Tibial artery (tissue), 4 donors: ENCODE results near the gene PAK4.

Source experiments
- DNase-seq, 2 donors: peaks; one replicate each; pipeline ENCODE4 v3.0.0-alpha.2; 2019
- H3K27ac ChIP-seq, 2 donors: fragments of 200-600 bp; sonication (generic) in 1 of 2; 1 replicate in 1 of 2; 2 replicates in 1 of 2; pipeline ENCODE4 v1.5.1; 2018 to 2019; ENCODE audit warnings: mild to moderate bottlenecking in 1 of 2
- H3K27me3 ChIP-seq, 2 donors: fragments of 200-600 bp; sonication (generic) in 1 of 2; one replicate each; pipeline versions ENCODE4 v1.5.1 to v1.6.0; 2016 to 2019
- H3K36me3 ChIP-seq, 3 donors: fragments of 200-600 bp; sonication (generic) in 2 of 3; one replicate each; pipeline ENCODE4 v1.5.1; 2016 to 2019; ENCODE audit warnings: mild to moderate bottlenecking in 2 of 3
- H3K4me1 ChIP-seq, 4 donors: fragments of 200-600 bp; sonication (generic) in 2 of 4; 1 replicate in 3 of 4; 2 replicates in 1 of 4; pipeline ENCODE4 v1.5.1; 2016 to 2019
- H3K4me3 ChIP-seq, 2 donors: fragments of 200-600 bp; sonication (generic) in 1 of 2; 1 replicate in 1 of 2; 2 replicates in 1 of 2; pipeline ENCODE4 v1.5.1; 2018 to 2019; ENCODE audit warnings: mild to moderate bottlenecking in 2 of 2
- H3K9me3 ChIP-seq, 3 donors: fragments of 200-600 bp; sonication (generic) in 1 of 3; one replicate each; pipeline ENCODE4 v1.5.1; 2016 to 2019
- intact Hi-C: fragments of 100-400 bp; cut with DNase I; formaldehyde crosslinking; loops from one replicate; pipeline ENCODE4 v1.15.0; 2023; ENCODE audit warnings: low total_unique reads
- TF ChIP-seq, protein P1 (sequence below), 2 experiments: fragments of 200-600 bp in 1 of 2; fragments of 450-650 bp in 1 of 2; IDR thresholded peaks; one replicate each; pipeline ENCODE4 v1.5.1; 2017 to 2019; ENCODE audit warnings: antibody characterized with exemption in 2 of 2, mild to moderate bottlenecking in 1 of 2, moderate library complexity in 1 of 2

The PAK4 gene

DNA sequence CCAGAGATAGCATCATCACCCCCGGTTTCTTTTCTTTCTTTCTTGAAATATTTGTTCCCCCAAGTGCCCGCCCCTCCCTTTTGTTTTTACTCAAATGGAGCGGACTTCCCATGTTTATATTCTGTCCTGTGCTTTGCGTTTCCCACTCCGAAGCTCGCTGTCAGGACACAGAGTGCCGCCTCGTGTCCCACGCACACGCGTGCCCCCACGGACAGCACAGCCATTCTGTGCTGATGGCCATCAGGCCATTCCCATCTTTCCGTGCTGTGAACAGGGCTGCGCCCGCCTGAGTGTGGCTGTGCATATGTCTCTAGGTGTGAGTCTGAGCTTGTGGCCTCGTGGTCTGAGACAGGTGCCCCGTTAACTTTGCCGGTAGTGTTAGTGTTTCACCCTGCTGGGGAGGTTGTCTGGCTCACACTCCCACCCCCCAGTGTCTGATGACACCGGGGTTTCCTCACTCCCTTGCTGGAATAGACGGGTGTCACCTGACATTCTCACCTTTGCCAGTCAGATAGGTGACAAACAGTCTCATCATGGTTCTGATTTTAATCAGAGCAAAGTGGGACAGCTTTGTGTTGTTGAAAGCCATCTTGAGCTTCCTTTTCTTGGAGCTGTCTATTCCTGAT lies 6.9 kb downstream of the PAK4 start:
- Histone ChIP-seq H3K9me3 (no peaks in the 10 kb centered on the region), H3K27ac (no peak overlapping the region), H3K4me3 (no peak overlapping the region), H3K36me3 (no peaks in the 10 kb centered on the region), H3K4me1 (peaks cover 0 to 80% (median 32%) of the 10 kb centered on the region in 4 donors), H3K27me3 (no peaks in the 10 kb centered on the region)
- intact Hi-C loops, result no loop called here
- TF ChIP-seq, protein P1, sequence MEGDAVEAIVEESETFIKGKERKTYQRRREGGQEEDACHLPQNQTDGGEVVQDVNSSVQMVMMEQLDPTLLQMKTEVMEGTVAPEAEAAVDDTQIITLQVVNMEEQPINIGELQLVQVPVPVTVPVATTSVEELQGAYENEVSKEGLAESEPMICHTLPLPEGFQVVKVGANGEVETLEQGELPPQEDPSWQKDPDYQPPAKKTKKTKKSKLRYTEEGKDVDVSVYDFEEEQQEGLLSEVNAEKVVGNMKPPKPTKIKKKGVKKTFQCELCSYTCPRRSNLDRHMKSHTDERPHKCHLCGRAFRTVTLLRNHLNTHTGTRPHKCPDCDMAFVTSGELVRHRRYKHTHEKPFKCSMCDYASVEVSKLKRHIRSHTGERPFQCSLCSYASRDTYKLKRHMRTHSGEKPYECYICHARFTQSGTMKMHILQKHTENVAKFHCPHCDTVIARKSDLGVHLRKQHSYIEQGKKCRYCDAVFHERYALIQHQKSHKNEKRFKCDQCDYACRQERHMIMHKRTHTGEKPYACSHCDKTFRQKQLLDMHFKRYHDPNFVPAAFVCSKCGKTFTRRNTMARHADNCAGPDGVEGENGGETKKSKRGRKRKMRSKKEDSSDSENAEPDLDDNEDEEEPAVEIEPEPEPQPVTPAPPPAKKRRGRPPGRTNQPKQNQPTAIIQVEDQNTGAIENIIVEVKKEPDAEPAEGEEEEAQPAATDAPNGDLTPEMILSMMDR (IDR thresholded peaks at IDR 0.05), result no peak
- DNase-seq, result no peak

DNA sequence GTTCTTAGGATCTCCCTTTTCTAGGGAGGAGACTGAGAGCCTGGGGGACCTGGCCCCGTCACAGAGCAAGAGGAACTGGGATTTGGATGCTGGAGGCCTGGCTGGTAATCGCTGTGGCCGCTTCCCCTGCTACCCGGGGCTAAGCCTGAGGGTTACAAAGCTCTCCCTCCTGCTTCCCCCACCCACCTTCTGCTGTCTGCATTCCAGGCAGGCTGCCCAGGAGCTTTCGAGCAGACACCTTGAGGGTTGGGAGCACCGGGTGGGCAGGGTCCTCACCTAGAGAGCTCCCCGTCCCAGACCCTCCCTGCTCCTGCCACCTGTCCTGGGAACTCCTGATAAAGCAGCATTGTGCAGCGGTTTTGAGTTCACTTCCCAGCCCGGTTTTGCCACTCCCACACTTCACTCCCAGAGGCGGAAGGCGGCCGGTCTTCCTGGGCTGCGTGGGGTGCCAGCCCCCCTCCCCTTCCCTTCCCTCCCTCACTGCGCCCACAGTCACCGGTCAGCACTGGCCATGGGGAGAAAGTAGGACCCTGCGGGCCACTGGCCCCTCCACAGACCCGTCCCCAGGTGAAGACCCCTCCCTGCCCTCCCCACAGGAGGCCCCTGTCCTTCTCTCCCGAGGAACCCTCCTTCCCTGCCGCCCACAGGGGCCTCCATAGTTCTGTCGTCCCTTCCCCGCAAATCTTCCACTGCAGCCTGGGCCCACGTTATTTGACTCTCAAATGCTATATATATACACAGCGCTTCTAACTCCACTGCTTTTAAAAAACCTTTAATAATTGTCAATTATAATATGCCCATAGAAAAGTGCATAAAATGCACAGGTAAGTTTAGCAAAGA lies 8.1 kb downstream of the PAK4 start:
- no peak for DNase-seq
- intact Hi-C loops, result no loop called here
- TF ChIP-seq, protein P1 (IDR thresholded peaks at IDR 0.05), result no peak
- no peaks in the 10 kb centered on the region for H3K27me3 ChIP-seq
- peaks cover 0 to 73% (median 24%) of the 10 kb centered on the region in 4 donors for H3K4me1 ChIP-seq
- H3K4me3 ChIP-seq, result no peak overlapping the region
- no peaks in the 10 kb centered on the region for H3K36me3 ChIP-seq
- H3K9me3 ChIP-seq, result no peaks in the 10 kb centered on the region
- H3K27ac ChIP-seq, result no peak overlapping the region

DNA sequence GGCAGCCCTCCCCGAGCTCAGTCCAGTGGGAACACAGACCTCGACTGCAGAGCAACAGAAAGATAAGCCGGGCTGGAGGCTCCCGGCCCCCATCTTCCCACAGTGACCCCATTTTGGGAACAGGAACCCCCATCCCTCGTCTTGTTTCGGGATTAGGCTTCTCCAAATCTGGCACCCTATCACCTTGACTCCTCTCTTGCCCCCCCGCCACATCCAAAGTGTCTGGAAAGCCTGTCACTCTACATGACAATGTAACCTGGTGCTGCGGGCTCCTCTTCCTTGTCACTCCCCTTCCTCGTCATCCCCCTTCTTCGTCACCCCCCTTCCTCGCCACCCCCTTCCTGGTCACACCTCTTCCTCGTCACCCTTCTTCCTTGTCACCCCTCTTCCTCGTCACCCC lies 10.1 kb downstream of the PAK4 start:
- no peak overlapping the region for H3K4me3 ChIP-seq
- no peaks in the 10 kb centered on the region for H3K9me3 ChIP-seq
- DNase-seq, result no peak
- intact Hi-C loops, result no loop called here
- H3K36me3 ChIP-seq, result no peaks in the 10 kb centered on the region
- no peak overlapping the region for H3K27ac ChIP-seq
- peaks cover 0 to 74% (median 20%) of the 10 kb centered on the region in 4 donors for H3K4me1 ChIP-seq
- TF ChIP-seq, protein P1 (IDR thresholded peaks at IDR 0.05), result no peak
- H3K27me3 ChIP-seq, result no peaks in the 10 kb centered on the region

DNA sequence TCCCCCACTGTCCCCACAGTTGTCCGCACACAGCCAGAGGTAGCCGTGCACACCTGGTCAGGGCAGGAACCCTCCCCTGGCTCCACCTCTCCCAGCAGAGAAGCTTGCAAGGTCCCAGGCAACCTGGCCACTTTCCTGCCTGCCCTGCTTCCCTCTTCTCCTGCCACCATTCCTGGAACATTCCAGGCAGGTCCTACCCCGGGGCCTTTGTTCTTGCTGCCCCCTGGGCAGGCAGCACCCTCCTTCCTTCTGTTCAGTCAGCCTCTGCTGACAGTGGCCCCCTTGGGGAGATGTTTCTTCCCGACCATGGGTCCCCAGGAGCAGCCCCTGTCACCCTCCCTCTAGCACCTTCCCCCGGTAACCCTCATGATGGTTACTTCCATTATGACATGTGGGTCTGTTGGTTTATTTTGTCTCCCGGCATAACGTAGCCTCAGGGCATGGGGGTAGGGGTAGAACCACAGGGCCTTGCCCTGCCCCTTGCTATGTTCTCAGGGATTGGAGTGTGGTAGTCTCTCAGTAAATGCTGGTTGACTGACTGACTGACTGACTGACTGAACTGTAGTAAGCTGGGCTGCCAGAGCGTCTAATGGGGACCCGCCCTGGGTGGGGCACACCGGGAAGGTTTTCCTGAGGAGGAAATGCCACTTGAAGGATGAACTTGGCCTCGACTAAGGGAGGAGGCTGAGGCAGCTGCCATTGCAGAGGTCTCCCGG lies 10.8 kb downstream of the PAK4 start:
- Histone ChIP-seq H3K4me1 (peaks cover 0 to 67% (median 14%) of the 10 kb centered on the region in 4 donors), H3K4me3 (no peak overlapping the region), H3K27ac (no peak overlapping the region), H3K27me3 (no peaks in the 10 kb centered on the region), H3K36me3 (no peaks in the 10 kb centered on the region), H3K9me3 (no peaks in the 10 kb centered on the region)
- intact Hi-C loops, result no loop called here
- TF ChIP-seq, protein P1 (IDR thresholded peaks at IDR 0.05), result no peak
- no peak for DNase-seq

DNA sequence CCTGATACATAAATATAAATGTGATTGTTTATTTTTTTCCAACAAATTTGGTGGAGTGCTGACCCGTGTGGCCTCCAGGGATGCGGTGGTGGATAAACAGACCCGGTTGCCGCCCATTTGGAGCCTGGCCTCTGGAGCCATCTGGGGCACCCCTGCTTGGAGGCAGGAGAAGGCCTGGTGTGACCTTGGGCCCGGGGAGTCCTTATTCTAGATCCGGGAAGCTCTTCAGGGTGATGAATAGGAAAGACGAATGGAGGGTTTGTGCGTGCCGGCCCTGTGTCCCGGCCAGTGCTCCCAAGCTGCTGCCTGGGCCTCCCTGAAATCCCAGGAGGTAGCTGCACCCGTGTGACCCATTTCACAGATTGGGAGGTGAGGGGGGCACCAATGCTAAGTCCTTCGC lies 11.5 kb downstream of the PAK4 start:
- Histone ChIP-seq H3K27ac (no peak overlapping the region), H3K27me3 (no peaks in the 10 kb centered on the region), H3K9me3 (no peaks in the 10 kb centered on the region), H3K4me1 (peaks cover 0 to 60% (median 11%) of the 10 kb centered on the region in 4 donors), H3K36me3 (no peaks in the 10 kb centered on the region), H3K4me3 (no peak overlapping the region)
- DNase-seq, result no peak
- TF ChIP-seq, protein P1 (IDR thresholded peaks at IDR 0.05), result no peak
- intact Hi-C loops, result no loop called here
